Body of pancreas (tissue), 4 donors: Measurements from ENCODE around the gene BORCS8.
"Not testable (repeated sequence)": the region's sequence is repeated elsewhere in the genome, so short reads cannot be mapped to it uniquely, and the experiment has no call there.

Experiments
- POLR2A ChIP-seq, 3 donors: fragments of 450-650 bp; IDR thresholded peaks; one replicate each; pipeline ENCODE4 v1.6.1; 2016; ENCODE audit warnings: antibody characterized with exemption in 3 of 3, mild to moderate bottlenecking in 2 of 3
- TF ChIP-seq, protein P1 (sequence below), 7 experiments: fragments of 450-650 bp in 4 of 7; fragments of 200-600 bp in 3 of 7; sonication (generic) in 3 of 7; IDR thresholded peaks; one replicate each; pipeline ENCODE4 v1.5.1; 2016 to 2019; ENCODE audit warnings: antibody characterized with exemption in 7 of 7

DNA sequence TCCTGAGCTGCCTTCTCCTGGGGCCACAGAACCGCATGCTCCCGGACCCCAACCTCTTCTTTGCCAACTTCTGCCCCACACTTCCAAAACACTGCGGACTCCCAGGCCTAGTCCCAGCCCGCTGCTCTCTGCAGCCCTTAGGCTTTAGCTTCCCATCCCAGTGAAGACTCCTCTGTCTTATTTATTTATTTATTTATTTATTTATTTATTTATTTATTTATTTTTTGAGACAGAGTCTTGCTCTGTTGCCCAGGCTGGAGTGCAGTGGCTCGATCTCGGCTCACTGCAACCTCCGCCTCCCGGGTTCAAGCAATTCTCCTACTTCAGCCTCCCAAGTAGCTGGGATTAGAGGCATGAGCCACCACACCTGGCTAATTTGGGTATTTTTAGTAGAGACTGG is 43.4 kb downstream of the BORCS8 start:
- TF ChIP-seq, protein P1, sequence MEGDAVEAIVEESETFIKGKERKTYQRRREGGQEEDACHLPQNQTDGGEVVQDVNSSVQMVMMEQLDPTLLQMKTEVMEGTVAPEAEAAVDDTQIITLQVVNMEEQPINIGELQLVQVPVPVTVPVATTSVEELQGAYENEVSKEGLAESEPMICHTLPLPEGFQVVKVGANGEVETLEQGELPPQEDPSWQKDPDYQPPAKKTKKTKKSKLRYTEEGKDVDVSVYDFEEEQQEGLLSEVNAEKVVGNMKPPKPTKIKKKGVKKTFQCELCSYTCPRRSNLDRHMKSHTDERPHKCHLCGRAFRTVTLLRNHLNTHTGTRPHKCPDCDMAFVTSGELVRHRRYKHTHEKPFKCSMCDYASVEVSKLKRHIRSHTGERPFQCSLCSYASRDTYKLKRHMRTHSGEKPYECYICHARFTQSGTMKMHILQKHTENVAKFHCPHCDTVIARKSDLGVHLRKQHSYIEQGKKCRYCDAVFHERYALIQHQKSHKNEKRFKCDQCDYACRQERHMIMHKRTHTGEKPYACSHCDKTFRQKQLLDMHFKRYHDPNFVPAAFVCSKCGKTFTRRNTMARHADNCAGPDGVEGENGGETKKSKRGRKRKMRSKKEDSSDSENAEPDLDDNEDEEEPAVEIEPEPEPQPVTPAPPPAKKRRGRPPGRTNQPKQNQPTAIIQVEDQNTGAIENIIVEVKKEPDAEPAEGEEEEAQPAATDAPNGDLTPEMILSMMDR (IDR thresholded peaks at IDR 0.05), result not testable (repeated sequence)
- not testable (repeated sequence) for TF ChIP-seq POLR2A (IDR thresholded peaks at IDR 0.05)
